Keratinocyte (primary cell): Measurements from ENCODE around the gene MRPL33.

Experiments
- EZH2 ChIP-seq: IDR thresholded peaks from one replicate; pipeline ENCODE4 v1.6.1; 2012; ENCODE audit warnings: inconsistent platforms, mild to moderate bottlenecking, low read length, moderate library complexity
- TF ChIP-seq, protein P1 (sequence below), 3 experiments: IDR thresholded peaks in 1 of 3; conservative IDR thresholded peaks in 1 of 3; optimal IDR thresholded peaks in 1 of 3; 2 replicates in 2 of 3; 3 replicates in 1 of 3; pipeline versions ENCODE3 to v1.5.1; 2011; ENCODE audit warnings: low read length in 3 of 3, mild to moderate bottlenecking in 3 of 3, moderate library complexity in 2 of 3, control low read depth in 1 of 3, inconsistent platforms in 1 of 3; ENCODE audit not compliant: insufficient read depth in 2 of 3; ENCODE audit errors: extremely low read depth in 1 of 3

DNA sequence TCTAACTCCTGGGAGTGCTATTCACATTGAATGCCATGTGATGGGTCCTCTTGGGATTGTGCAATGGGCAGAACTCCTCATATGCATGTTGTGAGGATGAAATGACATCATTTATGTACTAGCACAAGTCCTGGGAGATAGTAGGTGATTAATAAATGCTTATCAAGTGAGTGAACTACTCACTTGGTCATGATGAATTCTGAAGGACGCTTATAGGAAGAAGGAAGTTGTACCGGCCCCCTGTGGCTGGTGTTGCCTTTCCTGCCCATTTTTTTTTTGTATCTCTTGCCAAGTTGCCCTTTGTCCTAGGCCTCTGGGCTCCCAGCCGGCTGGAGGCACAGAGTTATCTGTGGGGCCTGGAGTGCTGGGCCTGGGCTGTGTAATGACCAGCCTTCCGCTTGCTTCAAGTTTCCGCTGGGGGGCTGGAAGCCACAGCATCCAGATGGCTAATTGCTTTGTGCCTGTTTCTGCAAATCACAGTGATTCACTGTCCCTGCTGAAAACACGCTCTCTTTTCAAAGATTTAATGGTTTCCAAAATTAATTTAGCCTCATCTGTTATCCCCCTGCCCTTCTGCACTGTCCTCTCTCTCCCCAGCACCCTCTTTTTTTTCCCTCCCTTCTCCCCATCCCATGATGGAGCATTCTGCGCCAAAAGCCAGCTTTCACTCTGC, 33.7 kb upstream of the MRPL33 start:
- TF ChIP-seq, protein P1, sequence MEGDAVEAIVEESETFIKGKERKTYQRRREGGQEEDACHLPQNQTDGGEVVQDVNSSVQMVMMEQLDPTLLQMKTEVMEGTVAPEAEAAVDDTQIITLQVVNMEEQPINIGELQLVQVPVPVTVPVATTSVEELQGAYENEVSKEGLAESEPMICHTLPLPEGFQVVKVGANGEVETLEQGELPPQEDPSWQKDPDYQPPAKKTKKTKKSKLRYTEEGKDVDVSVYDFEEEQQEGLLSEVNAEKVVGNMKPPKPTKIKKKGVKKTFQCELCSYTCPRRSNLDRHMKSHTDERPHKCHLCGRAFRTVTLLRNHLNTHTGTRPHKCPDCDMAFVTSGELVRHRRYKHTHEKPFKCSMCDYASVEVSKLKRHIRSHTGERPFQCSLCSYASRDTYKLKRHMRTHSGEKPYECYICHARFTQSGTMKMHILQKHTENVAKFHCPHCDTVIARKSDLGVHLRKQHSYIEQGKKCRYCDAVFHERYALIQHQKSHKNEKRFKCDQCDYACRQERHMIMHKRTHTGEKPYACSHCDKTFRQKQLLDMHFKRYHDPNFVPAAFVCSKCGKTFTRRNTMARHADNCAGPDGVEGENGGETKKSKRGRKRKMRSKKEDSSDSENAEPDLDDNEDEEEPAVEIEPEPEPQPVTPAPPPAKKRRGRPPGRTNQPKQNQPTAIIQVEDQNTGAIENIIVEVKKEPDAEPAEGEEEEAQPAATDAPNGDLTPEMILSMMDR (optimal IDR thresholded peaks at IDR 0.05 in 1 of 3, IDR thresholded peaks at IDR 0.05 in 1 of 3, conservative IDR thresholded peaks at IDR 0.05 in 1 of 3; ENCODE audit: extremely low read depth in 1 of 3, insufficient read depth in 2 of 3, low read length in 3 of 3) = peak in 1 of 3 experiments; percentile 22
- no peak for TF ChIP-seq EZH2
